IPS-NIHi7 (cell line): Measurements from ENCODE around the gene PIGU.
"Not testable (repeated sequence)": the region's sequence is repeated elsewhere in the genome, so short reads cannot be mapped to it uniquely, and the experiment has no call there.

Experiments used
- DNase-seq: peaks from one replicate; pipeline ENCODE4 v3.0.0; 2012; ENCODE audit warnings: mixed read lengths; ENCODE audit errors: extremely low spot score

The PIGU gene

DNA sequence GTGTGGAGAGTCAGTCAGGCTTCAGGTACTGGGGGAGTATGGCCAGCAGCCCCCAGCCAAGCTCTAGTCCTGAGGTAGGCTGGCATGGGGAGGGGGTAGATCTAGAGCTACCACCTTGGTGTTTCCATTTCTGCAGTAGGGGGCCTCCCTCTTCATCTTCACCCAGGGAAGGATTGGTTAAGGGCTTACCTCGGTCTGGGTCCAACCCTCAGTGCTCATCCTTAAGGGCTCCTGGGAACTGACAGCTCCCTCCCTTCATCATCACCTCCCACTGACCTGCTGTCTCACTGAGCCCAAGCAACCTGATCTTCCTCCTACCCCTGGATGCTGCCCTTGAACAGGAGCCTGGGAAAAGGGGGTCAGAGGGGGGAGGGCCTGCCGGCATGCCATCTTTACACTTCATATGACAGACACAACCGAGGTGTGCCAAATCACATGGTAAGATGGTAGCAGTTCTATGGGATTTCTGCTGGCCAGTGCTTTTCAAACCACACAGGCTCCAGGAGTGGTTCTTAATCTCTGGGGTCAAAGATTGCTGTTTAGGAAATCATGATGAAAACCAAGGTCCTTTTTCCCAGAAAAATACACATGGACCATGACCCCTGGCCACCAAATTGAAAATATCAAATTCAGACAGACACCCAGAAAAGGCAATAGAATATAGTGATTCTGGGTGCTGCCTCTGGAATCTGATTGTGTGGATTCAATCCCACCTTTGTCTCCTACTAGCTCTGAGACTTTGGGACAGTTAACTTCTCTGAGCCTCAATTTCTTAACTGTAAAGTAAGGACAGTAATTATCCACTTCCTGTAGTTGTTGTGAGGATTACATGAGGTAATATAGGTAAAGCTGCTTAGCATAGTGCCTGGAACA lies 30.3 kb upstream of the PIGU start:
- DNase-seq = no peak

DNA sequence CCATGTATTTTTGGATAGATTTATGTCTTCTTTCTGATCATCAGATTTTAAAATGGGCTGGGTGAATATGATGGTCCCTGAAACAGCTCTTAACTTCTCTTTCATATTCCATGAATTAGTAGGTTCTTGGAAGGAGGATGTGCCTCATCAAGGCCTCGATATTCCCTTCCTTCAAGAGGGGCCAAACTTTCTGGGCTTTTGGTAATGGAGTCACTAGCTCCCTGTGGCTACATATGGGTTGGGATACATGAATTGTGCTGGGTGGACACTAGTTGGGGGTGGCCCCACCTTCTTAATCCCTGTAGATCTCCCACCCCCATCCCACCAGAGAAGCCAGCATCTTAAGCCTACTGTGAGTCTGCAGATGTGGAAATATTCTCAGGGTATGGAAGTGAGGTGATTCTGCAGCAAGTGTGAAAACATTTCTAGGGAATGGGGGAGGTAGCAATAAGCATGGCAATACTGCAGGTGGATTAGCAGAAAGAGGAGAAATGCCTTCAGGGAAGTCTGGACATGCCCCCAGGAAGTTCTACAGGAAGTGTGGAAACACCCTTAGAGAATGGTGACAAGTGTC lies 29.5 kb upstream of the PIGU start:
- no peak for DNase-seq

DNA sequence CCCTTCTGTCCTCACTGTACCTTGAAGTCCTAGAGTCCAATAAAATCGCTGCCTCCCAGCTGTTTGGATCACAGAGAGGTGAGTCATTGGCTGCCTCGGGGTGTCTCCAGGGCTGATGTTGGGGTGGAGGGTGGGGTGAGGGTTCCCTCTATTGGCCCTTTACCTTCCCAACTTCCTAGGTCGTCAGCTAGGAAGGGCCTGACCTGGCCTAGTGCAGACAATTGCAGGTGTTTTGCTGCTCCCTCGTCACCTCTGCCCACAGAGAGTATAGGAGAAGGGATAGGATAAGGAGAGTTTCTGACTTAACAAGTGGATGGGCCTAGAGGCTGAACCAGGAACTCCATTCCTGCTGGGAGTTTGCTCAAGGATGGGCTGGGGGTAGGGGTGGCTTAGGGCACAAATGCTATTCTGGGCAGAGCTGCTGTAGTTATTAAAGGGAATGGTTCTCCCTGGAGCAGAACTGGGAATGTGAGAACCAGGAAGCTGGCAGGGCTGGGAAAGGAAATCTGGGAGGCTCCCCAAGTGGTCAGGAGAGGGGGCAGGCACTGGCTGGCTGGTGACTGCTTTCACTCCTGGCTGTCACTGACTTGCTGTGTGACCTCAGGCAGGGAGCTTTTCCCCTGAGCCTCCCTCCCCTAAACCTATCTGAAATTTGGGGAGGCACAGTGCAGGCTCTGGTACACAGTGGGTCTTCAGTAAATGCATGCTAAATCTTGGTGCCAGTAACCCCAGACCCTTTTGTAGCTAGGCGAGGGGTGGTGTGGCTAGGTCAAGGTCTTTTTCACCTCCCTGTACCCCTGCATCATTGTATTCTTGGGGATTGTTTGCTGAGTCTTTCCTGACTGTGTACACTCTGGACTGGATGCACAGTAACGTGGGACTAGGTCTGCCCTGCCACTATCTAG lies 28.8 kb upstream of the PIGU start:
- DNase-seq = no peak

DNA sequence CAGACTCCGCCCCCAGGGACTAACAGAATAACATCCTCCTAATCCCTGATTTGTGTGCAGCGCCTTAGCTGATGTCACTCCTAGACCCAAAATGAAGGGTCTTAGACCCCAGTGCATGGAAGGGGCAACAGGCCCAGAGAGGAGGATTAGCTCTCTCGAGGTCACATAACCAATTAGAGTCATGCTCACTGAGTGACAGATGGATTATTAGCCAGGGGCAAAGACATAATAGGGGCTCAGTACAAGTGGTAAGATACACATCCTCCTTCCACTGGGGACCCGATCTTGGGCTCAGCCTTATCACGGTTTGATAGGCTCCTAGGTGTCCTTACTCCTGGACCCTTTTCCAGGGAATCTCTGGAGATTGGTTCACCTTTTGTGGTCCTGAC lies 28.1 kb upstream of the PIGU start:
- DNase-seq = no peak

DNA sequence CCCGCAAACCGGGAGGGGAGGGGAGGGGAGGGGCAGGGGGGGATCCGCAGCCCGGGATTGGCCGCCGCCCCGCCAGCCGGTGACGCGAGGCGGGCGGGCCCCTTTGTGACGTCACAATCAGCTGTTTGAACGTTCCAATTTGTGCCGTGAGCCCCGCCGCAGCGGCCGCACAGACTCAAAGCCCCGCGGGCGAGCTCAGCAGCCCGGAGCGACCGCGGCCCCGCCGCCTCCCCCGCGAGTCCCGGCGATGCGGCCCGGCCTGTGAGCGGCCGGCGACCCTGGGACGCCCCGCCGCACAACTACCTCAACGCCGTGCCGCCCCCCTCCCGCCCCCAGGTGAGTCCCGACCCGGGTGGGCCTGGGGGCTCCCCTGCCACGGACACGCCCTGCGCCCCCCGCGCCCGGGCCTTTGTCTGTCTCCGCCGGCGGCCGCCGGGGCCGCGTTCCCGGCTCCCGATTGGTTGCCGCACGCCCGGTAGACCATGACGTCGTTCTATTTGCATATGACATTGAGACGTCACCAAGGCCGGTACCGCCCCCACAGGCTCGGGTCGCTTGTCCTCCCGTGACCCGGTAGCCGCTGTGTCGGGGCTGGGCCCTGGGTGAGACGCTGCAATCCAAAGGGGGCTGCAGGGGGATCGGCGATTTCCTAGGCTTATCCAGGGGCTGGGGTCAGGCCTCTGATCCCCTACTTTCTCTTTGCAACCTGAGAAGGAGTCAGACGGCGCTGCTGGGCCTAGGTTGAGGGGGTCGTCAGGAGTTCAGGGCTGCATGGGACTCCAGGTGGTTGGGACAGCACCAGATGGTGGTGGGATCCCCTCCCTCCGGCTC lies 27.5 kb upstream of the PIGU start, which contains the start of gene TP53INP2:
Gene TP53INP2, plus strand, starts transcription at position 168 of the 831 bp plus-strand sequence. CDS start 4,396 bp downstream, outside the sequence.
- peak; percentile 93 for DNase-seq

DNA sequence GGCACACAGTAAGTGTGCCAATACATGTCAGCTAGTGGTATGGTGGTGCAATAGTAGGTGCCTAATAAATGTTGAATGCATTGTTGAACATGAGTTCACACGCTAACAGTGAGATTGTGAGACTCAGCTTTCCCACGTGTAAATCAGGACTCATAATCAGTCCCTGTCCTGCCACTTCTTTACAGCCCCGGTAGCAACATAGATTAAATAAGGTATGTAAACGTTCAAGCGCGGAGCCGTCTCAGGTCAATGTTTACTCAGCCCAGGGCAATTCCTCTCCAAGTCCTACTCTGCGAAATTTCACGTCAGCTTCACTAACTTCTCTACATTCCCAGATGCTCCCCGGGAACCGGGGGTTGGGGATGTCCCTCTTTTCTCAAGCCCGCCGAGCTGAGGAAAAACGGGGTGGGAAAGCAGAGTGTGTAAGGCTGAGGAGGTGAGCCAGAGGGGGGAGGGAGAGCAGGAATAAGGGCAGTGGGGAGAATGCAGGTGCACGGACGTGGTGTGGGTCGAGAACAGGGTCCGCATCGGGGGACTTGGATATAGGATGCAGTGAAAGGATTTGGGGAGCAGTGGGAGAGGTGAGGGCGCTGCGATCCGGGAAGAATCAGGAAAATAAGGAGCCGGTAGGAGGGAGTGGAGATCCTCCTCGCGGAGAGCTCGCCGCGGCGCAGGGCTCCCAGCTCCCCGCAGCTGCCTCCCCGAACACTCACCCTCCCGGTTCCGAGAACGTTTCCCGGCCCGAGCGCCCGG lies 26.7 kb upstream of the PIGU start:
- no peak for DNase-seq

DNA sequence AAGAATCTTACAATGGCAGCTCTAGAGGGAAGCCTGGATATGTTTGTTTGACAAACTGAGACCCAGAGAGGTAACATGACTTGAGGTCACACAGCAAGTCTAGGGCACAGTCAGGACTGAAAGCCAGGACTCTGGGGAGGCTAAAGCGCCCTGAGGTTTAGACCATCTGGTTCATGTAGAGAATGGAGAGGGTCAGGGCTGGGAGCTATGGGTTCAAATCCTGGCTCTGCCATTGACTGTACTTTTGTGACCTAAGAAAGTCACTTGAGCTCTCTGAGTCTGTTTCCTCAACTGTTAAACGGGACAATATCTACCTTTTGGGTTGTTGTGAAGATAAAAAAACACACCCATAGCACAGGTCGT lies 26.1 kb upstream of the PIGU start:
- no peak for DNase-seq

DNA sequence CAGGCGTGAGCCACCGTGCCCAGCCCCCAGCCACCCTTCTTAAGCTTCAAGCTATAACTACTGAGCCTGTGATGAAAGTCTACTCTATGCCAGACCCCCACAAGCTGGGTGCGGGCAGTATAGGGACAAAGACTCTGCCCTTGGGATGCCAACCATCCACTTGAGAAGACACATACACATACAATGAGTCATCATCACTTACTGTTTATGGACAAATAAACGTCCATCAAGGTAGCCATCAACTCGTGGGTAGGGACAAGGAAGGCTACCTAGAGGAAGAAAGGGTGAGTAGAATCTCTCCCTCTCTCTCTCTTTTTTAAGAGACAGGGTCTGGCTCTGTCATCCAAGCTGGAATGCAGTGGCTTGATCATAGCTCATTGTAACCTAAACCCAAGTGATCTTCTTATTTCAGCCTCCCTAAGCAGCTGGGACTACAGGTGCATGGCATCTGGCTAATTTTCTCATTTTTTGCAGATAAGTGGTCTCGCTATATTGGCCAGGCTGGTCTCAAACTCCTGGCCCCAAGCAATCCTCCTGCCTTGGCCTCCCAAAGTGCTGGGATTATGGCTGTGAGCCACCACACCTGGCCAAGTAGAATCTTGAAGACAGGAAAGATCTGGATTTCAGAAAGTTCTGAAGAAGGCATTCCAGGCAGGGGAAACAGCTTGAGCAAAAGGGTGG lies 24.7 kb upstream of the PIGU start:
- DNase-seq = no peak

DNA sequence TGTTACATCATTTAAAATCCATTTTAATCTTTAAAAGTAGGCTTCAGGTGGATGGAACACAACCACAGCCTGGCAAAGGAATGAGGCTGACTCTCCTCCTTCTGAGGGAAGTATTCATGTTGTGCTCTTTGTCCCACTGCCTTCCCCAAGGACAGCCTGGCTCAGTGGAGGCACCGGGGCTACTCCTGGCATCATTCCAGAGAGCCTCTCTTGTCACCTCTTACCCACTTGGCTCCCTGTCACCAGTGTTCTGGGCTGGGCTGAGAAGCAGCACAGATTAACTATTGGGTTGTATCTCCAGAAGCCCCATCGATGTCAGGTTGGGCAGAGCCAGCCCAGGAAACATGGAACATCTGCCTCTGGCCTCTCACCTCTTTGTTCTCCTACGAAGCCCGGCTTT lies 16.5 kb upstream of the PIGU start:
- DNase-seq = no peak

DNA sequence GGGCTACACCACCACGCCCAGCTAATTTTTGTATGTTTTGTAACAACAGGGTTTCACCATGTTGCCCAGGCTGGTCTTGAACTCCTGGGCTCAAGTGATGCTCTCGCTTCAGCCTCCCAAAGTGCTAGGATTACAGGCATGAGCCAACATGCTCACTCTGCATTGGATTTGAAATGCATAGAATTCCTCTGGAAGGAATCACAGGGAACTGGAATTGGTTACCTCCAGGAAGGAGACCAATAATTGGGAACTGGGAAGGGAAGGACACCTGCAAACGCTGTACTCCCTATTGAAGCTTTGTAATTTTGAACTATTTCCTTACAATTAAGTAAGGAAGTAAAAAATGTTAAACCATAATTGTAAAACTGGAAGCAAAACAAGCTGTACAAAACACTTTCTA lies 14.9 kb upstream of the PIGU start:
- no peak for DNase-seq

DNA sequence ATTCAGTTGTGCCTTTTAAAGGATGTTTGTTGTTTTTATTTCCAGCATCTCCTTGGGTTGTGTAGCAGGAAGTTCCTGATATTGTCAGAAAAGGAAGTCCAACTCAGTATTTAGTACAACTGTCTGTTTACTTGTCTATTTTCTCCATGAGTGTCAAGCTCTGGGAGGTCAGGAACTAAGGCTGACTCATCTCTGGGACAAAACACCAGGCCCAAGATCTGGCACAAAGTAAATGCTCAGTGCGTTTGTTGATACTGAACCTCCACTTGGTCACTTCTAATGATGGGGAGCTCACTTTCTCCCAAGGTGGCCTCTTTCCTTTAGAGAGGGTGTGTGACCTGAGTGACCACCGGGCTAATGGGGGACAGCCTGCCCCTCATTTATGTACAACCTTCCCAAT lies 12.6 kb upstream of the PIGU start:
- DNase-seq = no peak

DNA sequence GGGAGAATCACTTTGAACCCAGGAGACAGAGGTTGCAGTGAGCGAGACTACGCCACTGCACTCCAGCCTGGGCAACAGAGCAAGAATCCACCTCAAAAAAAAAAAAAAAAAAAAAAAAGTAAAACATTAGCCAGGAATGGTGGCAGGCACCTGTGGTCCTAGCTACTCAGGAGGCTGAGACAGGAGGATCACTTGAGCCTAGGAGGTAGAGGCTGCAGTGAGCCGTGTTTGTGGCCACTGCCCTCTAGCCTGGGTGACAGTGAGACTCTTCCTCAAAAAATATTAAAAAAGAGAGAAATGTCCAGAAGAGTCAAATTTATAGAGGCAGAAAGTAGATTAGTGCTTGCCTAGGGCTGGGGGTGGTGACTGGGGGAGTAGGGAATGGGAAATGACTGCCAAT lies 6.8 kb upstream of the PIGU start:
- DNase-seq = no peak

DNA sequence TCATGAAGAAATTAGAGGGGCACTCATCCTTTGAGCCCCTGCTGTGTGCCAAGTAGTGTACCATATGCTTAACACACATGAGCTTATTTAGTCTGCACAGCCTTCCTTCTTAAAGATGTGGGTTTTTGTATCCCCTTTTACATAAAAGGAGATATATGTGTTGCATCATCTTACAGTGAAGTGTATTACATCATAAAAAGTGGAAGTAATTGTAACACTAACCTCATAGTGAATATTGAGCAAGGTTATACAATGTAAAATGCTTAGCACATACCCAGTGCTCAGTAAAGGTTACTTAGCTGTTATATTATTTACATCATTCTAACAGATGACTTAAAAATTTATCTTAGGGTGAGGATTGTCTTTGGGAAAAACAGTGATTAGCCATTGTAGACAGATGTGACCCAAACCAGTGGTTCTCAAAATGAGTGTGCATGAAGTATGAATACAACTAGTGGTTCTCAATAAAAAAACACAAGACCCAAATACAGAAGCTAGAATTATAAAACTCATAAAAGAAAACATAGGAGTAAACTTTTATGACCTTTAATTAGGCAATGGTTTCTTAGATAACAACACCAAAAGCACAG lies 3.8 kb upstream of the PIGU start:
- no peak for DNase-seq

DNA sequence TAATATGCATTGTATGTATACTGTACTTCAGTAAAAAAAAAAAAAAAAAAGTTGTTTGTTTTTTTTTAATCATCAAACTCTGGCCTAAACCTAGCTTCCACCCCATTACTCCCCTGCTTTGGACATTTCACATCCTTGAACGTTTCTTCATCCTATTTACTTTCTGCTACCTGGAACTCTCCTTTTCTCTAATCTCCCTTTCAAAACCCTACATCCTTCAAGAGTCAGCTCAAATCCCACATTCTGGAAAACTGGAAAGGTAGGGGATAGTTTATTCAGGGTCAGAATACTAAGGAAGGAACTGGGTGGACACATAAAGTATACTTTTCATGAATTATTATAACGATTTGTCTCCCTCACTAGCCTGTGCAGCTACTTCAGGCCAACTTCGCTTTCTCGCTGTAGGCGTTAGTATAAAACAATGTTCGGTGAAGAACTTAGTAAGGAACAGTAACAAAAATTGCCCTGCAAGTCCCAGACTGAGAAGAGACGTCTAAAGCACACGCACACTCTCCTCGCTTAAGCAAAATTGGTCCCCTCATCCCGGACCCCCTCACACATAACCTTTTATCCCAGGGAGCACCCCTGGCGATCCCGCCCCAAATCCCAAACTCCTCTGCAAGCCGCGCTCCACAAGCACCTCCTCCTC lies 775 bp downstream of the PIGU start:
- no peak for DNase-seq

DNA sequence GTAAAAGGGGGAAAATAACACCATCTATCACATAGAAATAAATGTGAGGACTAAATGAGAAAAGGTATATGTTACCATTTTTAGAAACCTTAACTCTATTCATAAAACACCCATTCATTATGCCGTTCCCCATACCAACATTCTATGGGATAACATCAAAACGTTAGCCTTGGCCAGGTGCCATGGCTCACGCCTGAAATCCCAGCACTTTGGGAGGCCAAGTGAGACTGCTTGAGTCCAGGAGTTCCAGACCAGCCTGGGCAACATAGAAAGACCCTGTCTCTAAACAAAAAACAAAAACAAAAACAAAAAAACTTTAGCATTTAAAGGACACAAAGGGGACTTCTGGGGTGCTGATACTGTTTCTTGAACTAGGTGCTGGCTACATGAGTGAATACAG lies 1.3 kb downstream of the PIGU start:
- DNase-seq = no peak

DNA sequence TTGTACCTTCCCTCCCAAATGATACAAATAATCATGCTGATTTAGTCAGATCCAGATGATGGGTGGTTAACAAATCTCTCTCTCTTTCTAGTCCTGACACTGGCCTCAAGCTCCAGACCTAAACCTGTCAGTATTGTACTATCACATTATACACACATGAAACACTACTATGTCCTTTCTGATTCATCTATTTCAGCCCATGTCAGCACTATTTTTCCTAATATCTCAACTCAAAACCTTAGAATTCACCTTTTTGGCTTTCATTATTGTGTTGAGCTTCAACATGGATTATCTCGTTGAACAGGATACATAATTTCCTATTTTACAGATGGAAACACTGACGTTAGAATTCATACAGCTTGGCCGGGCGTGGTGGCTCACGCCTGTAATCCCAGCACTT lies 3.5 kb downstream of the PIGU start:
- DNase-seq = no peak

DNA sequence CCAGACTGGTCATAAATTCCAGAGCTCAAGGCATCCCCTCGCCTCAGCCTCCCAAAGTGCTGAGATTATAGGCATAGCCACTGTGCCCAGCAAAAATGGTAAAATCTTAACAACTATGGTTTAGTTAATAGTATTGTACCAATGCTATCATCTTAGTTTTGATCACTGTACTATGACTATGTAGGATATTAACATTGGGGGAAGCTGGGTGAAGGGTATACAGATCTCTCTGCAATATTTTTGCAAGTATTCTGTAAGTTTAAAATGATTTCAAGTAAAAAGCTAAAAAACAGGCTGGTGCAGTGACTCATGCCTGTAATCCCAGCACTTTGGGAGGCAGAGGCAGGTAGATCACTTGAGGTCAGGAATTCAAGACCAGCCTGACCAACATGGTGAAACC lies 7.8 kb downstream of the PIGU start:
- DNase-seq = no peak

DNA sequence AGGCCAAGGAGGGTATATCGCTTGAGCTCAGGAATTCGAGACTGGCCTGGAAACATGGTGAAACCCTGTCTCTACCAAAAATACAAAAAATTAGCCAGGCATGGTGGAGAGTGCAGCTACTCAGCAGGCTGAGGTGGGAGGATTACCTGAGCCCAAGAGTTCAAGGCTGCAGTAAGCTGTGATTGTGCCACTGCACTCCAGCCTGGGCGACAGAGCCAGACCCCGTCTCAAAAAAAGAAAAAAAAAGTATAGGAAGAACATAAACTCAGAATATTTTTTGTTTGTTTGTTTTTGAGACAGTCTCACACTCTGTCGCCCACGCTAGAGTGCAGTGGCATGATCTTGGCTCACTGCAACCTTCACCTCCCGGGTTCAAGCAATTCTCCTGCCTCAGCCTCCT lies 12.1 kb downstream of the PIGU start:
- DNase-seq = not testable (repeated sequence)

DNA sequence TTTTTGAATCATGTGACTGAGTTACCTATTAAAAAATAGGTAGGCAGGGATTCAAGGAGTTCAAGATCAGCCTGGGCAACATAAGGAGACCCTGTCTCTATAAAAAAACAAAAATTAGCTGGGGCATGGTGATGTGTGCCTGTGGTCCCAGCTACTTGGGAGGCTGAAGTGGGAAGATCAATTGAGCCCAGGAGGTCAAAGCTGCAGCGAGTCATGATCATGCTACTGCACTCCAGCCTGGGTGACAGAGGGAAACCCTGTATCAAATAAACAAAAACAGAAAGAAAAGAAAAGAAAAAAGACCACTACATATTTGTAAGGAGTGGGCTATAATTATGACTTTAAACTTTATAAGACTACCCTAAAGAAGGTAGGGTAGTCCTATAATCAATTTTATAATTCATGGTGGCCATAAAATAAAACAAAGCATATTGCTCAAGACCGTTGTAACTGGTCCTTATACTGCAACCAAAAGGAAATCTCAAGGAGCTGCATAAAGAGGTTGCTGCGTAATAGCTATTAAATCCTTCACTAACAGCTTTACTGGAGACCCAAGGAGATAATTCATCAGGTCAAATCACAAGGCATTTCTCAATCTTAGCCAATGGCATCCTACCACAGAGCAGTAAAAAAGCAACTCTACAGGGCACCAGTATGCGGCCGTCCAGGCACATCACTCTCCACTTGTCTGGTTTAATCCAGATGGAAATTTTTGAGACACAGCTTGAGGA lies 13.5 kb downstream of the PIGU start:
- DNase-seq = no peak
